ENCODE data around the gene MAPKAP1. TPM values are rescaled to one million over a fixed set of nuclear protein-coding genes. Genes with fewer than 3 reads are reported as not detected.

MAPKAP1 gene
- total and polyA plus RNA-seq, 9 of the 15 experiments (the other 6 are each of a cell fraction or from before 2014, with no cell fraction given): 2.6 to 82.1 (median 61.1) TPM

- H3K27me3 ChIP-seq (ENCODE audit: control insufficient read depth in 2 of 2, insufficient read depth in 2 of 2, low read length in 2 of 2): no peaks in the 10 kb centered on the region
- H4K20me1 ChIP-seq (replicated peaks; ENCODE audit: control insufficient read depth, insufficient read depth, low read length): 0 out of 2 replicates have a peak, but pooled peaks cover 5% of the 10 kb centered on the region
- FAIRE-seq (peak; percentile 58), ATAC-seq (peak; percentile 51; the same call in 2 of the 3 replicates), DNase-seq (ENCODE audit: extremely low read depth in 1 of 4, low spot score in 3 of 4) (no peak)
- BruUV-seq (replicated peaks): no TSS peak
- H3K36me3 ChIP-seq (ENCODE audit: control insufficient read depth, insufficient read depth, low read length): no peaks in the 10 kb centered on the region; the same call in 2 of the 3 replicates
- no peak overlapping the region for H2AFZ ChIP-seq (ENCODE audit: low read depth, low read length)
- WGBS (ENCODE audit: insufficient coverage, low coverage, missing lambda C conversion rate): 68% methylated on average over 3 of the region's 3 CpGs
- H3K4me3 ChIP-seq: no peak overlapping the region
- no peak overlapping the region for H3K9ac ChIP-seq (ENCODE audit: insufficient read depth in 1 of 2, low read depth in 2 of 2, low read length in 2 of 2)
- POLR2A ChIA-PET: interaction anchor here (0.6 to 1.2 kb wide), 3 partner anchors 9 to 138 kb away, joined by 3 read pairs; no protein-coding TSS in a partner anchor
- TF ChIP-seq, protein P1, sequence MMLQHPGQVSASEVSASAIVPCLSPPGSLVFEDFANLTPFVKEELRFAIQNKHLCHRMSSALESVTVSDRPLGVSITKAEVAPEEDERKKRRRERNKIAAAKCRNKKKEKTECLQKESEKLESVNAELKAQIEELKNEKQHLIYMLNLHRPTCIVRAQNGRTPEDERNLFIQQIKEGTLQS (IDR thresholded peaks at IDR 0.05): 0 out of 2 replicates have a peak, but pooled peaks have one; percentile 17
- TF ChIP-seq, protein P1 (CRISPR knock-in tag; conservative IDR thresholded peaks at IDR 0.05): no peak
- TF ChIP-seq, protein P2, sequence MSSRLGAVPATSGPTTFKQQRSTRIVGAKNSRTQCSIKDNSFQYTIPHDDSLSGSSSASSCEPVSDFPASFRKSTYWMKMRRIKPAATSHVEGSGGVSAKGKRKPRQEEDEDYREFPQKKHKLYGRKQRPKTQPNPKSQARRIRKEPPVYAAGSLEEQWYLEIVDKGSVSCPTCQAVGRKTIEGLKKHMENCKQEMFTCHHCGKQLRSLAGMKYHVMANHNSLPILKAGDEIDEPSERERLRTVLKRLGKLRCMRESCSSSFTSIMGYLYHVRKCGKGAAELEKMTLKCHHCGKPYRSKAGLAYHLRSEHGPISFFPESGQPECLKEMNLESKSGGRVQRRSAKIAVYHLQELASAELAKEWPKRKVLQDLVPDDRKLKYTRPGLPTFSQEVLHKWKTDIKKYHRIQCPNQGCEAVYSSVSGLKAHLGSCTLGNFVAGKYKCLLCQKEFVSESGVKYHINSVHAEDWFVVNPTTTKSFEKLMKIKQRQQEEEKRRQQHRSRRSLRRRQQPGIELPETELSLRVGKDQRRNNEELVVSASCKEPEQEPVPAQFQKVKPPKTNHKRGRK (tag; IDR thresholded peaks at IDR 0.05): no peak
- no peaks in the 10 kb centered on the region for H3K9me3 ChIP-seq (replicated peaks; ENCODE audit: control insufficient read depth, insufficient read depth, low read depth, low read length)
- H3K79me2 ChIP-seq (ENCODE audit: control insufficient read depth, insufficient read depth, low read length): peaks cover 3% of the 10 kb centered on the region; the same call in 1 of the 3 replicates
- no peak overlapping the region for H3K4me2 ChIP-seq (ENCODE audit: insufficient read depth, low read length)
- peaks cover 3 to 13% of the 10 kb centered on the region in 2 experiments; a peak in 3 of 5 replicates for H3K4me1 ChIP-seq (replicated peaks in 1 of 2; ENCODE audit: control insufficient read depth in 2 of 2, insufficient read depth in 2 of 2, low read length in 2 of 2)
- intact Hi-C loops (cut with micrococcal nuclease) (no loop called here), in situ Hi-C loops (cut with MboI) (no loop called here)
- H3K9me1 ChIP-seq (ENCODE audit: control insufficient read depth, insufficient read depth, low read length): no peaks in the 10 kb centered on the region
- CTCF ChIA-PET (ENCODE audit: low intra/inter-chr PET ratio): no interaction called here
- no peak overlapping the region for H3K27ac ChIP-seq (ENCODE audit: extremely low read depth, low read depth, low read length)
Measured at GRCh38 chr9:125681086-125681622, 25.9 kb downstream of the MAPKAP1 start.

Data from K562 (cell line).